Activated B cell treated with CpG ODN at 0.5 μM for 24 hours (primary cell): ENCODE results near the gene STX4. TPM values are rescaled to one million over a fixed set of nuclear protein-coding genes. Genes with fewer than 3 reads are reported as not detected.

Experiments
- ATAC-seq: fragments of 200-7000 bp; cut with Tn5 transposase; one replicate; pipeline ENCODE4 v1.10.0; 2021; ENCODE audit warnings: low read depth, mild to moderate bottlenecking, moderate library complexity
- CTCF ChIA-PET: fragments of 350-600 bp; sonication (Branson Sonifier 250); formaldehyde crosslinking; loops from one replicate; lab custom pipeline; 2021; ENCODE audit warnings: antibody characterized with exemption; lab: Charles Lee
- POLR2A ChIA-PET: fragments of 350-600 bp; sonication (Branson Sonifier 250); formaldehyde crosslinking; loops from one replicate; lab custom pipeline; 2021; ENCODE audit warnings: antibody characterized with exemption; lab: Charles Lee
- DNase-seq: peaks from one replicate; pipeline ENCODE4 v3.0.0; 2022
- H3K27ac Mint-ChIP-seq: one replicate; pipeline ENCODE4 v1.8.0; 2020; ENCODE audit warnings: mixed read lengths
- H3K27me3 Mint-ChIP-seq: one replicate; pipeline ENCODE4 v1.8.0; 2021; ENCODE audit warnings: mixed read lengths
- H3K36me3 Mint-ChIP-seq: one replicate; pipeline ENCODE4 v1.8.0; 2021; ENCODE audit warnings: low read depth, mixed read lengths
- H3K4me1 Mint-ChIP-seq: one replicate; pipeline ENCODE4 v1.8.0; 2021; ENCODE audit warnings: mixed read lengths
- H3K4me3 Mint-ChIP-seq: one replicate; pipeline ENCODE4 v1.8.0; 2020; ENCODE audit warnings: mild to moderate bottlenecking, mixed read lengths
- H3K9me3 Mint-ChIP-seq: one replicate; pipeline ENCODE4 v1.8.0; 2020; ENCODE audit warnings: mixed read lengths
- CTCF ChIP-seq: fragments of 200-600 bp; IDR thresholded peaks from one replicate; pipeline ENCODE4 v1.8.0; 2022; ENCODE audit warnings: antibody characterized with exemption, mild to moderate bottlenecking
- intact Hi-C: fragments of 100-400 bp; cut with micrococcal nuclease; formaldehyde crosslinking; loops from one replicate; pipeline ENCODE4 v1.15.1; 2024
- total RNA-seq: library from RNA; stranded (reverse); gene quantifications from 2 replicates; pipeline ENCODE4 v1.2.3, GENCODE V29; 2022

The STX4 gene
- total RNA-seq, 1 donor from 2014 or later, result 107 TPM

- Mint-ChIP-seq H3K27me3 (no peaks in the 10 kb centered on the region), H3K27ac (no peak overlapping the region), H3K36me3 (peaks cover 56% of the 10 kb centered on the region), H3K9me3 (no peaks in the 10 kb centered on the region), H3K4me3 (no peak overlapping the region), H3K4me1 (peaks cover 8% of the 10 kb centered on the region)
- no peak for DNase-seq
- no peak for ATAC-seq
- ChIA-PET POLR2A (no interaction called here), CTCF (no interaction called here)
- intact Hi-C loops, result no loop called here
- no peak for TF ChIP-seq CTCF
These were observed 49.7 kb downstream of the STX4 start for GRCh38 chr16:31083081-31083480.

- TF ChIP-seq CTCF, result no peak
- H3K4me1 Mint-ChIP-seq, result peaks cover 8% of the 10 kb centered on the region
- POLR2A ChIA-PET, result interaction anchor here (2.0 kb wide), 1 partner anchor 11 kb away, joined by 6 read pairs; the partner anchor contains the start of gene VKORC1
- no peak for DNase-seq
- no peak for ATAC-seq
- intact Hi-C loops, result no loop called here
- H3K4me3 Mint-ChIP-seq, result no peak overlapping the region
- no peak overlapping the region for H3K27ac Mint-ChIP-seq
- H3K36me3 Mint-ChIP-seq, result peaks cover 51% of the 10 kb centered on the region
- CTCF ChIA-PET, result no interaction called here
- H3K9me3 Mint-ChIP-seq, result no peaks in the 10 kb centered on the region
- no peaks in the 10 kb centered on the region for H3K27me3 Mint-ChIP-seq
These were observed 50.2 kb downstream of the STX4 start for GRCh38 chr16:31083556-31083955.

GRCh38 chr16:31083981-31084380 lies 50.6 kb downstream of the STX4 start:
- Mint-ChIP-seq H3K9me3 (no peaks in the 10 kb centered on the region), H3K27me3 (no peaks in the 10 kb centered on the region), H3K4me1 (peaks cover 8% of the 10 kb centered on the region), H3K27ac (no peak overlapping the region), H3K4me3 (no peak overlapping the region), H3K36me3 (peaks cover 47% of the 10 kb centered on the region)
- no peak for DNase-seq
- CTCF ChIA-PET, result no interaction called here
- POLR2A ChIA-PET, result interaction anchor here (0.7 to 2.0 kb wide), 2 partner anchors 10 to 24 kb away, joined by 3 to 6 read pairs; partner anchors contain the start of gene VKORC1
- intact Hi-C loops, result no loop called here
- TF ChIP-seq CTCF, result no peak
- no peak for ATAC-seq

- intact Hi-C loops, result no loop called here
- DNase-seq (no peak), ATAC-seq (no peak)
- TF ChIP-seq CTCF, result no peak
- Mint-ChIP-seq H3K36me3 (peaks cover 44% of the 10 kb centered on the region), H3K4me1 (peaks cover 8% of the 10 kb centered on the region), H3K27me3 (no peaks in the 10 kb centered on the region), H3K9me3 (no peaks in the 10 kb centered on the region), H3K27ac (no peak overlapping the region), H3K4me3 (no peak overlapping the region)
- CTCF ChIA-PET, result no interaction called here
- POLR2A ChIA-PET, result interaction anchor here (0.6 to 2.0 kb wide), 3 partner anchors 10 to 353 kb away, joined by 3 to 6 read pairs (median 4); partner anchors contain the start of gene VKORC1
These were observed 51.4 kb downstream of the STX4 start for GRCh38 chr16:31084584-31085302.

- no peaks in the 10 kb centered on the region for H3K9me3 Mint-ChIP-seq
- no peaks in the 10 kb centered on the region for H3K27me3 Mint-ChIP-seq
- intact Hi-C loops, result no loop called here
- peaks cover 41% of the 10 kb centered on the region for H3K36me3 Mint-ChIP-seq
- H3K27ac Mint-ChIP-seq, result no peak overlapping the region
- H3K4me3 Mint-ChIP-seq, result no peak overlapping the region
- no peak for TF ChIP-seq CTCF
- peaks cover 8% of the 10 kb centered on the region for H3K4me1 Mint-ChIP-seq
- ChIA-PET POLR2A (interaction anchor here (0.9 to 2.0 kb wide), 2 partner anchors 9 to 12 kb away, joined by 6 read pairs; partner anchors contain the start of genes VKORC1, ZNF646 and ZNF668), CTCF (no interaction called here)
- ATAC-seq (no peak), DNase-seq (no peak)
These were observed 52.1 kb downstream of the STX4 start for GRCh38 chr16:31085411-31085810.
